ENCODE results near the gene EPHA5. TPM values are rescaled to one million over a fixed set of nuclear protein-coding genes. Genes with fewer than 3 reads are reported as not detected.

EPHA5 gene
- total RNA-seq, 1 donor from 2014 or later: 0.20 TPM

GRCh38 chr4:65670020-65670330, 314 bp downstream of the EPHA5 start:
- Histone ChIP-seq H3K9me3 (no peaks in the 10 kb centered on the region), H3K4me3 (peak overlapping the region; percentile 30), H3K36me3 (no peaks in the 10 kb centered on the region), H3K27ac (no peak overlapping the region), H3K4me1 (peaks cover 13% of the 10 kb centered on the region), H3K27me3 (peaks cover 67% of the 10 kb centered on the region)
- DNase-seq (no peak), ATAC-seq (no peak)
- intact Hi-C loops (cut with DNase I): no loop called here
- no peak for TF ChIP-seq CTCF (IDR thresholded peaks at IDR 0.05)

GRCh38 chr4:65669111-65670019, 924 bp downstream of the EPHA5 start:
- DNase-seq (peak; percentile 49), ATAC-seq (peak; percentile 29)
- H3K36me3 ChIP-seq: no peaks in the 10 kb centered on the region
- TF ChIP-seq CTCF (IDR thresholded peaks at IDR 0.05): no peak
- H3K27ac ChIP-seq: no peak overlapping the region
- H3K9me3 ChIP-seq: no peaks in the 10 kb centered on the region
- intact Hi-C loops (cut with DNase I): no loop called here
- H3K4me3 ChIP-seq: peak overlapping the region; percentile 30
- H3K27me3 ChIP-seq: peaks cover 73% of the 10 kb centered on the region
- peaks cover 13% of the 10 kb centered on the region for H3K4me1 ChIP-seq

- Histone ChIP-seq H3K9me3 (no peaks in the 10 kb centered on the region), H3K4me1 (peaks cover 13% of the 10 kb centered on the region), H3K27ac (no peak overlapping the region), H3K27me3 (peaks cover 82% of the 10 kb centered on the region), H3K36me3 (no peaks in the 10 kb centered on the region), H3K4me3 (peak overlapping the region; percentile 11)
- ATAC-seq: peak; percentile 6
- intact Hi-C loops (cut with DNase I): no loop called here
- no peak for TF ChIP-seq CTCF (IDR thresholded peaks at IDR 0.05)
- peak; percentile 50 for DNase-seq
These were observed 1.8 kb downstream of the EPHA5 start for GRCh38 chr4:65668201-65669089.

GRCh38 chr4:65667506-65668041, 2.7 kb downstream of the EPHA5 start:
- H3K4me1 ChIP-seq: peaks cover 13% of the 10 kb centered on the region
- no peaks in the 10 kb centered on the region for H3K9me3 ChIP-seq
- no peak for TF ChIP-seq CTCF (IDR thresholded peaks at IDR 0.05)
- no peak overlapping the region for H3K27ac ChIP-seq
- no peak overlapping the region for H3K4me3 ChIP-seq
- intact Hi-C loops (cut with DNase I): no loop called here
- DNase-seq (no peak), ATAC-seq (no peak)
- H3K27me3 ChIP-seq: peaks cover 86% of the 10 kb centered on the region
- no peaks in the 10 kb centered on the region for H3K36me3 ChIP-seq

- no peaks in the 10 kb centered on the region for H3K9me3 ChIP-seq
- intact Hi-C loops (cut with DNase I): no loop called here
- H3K36me3 ChIP-seq: no peaks in the 10 kb centered on the region
- peaks cover 76% of the 10 kb centered on the region for H3K27me3 ChIP-seq
- H3K4me3 ChIP-seq: no peak overlapping the region
- H3K4me1 ChIP-seq: peaks cover 13% of the 10 kb centered on the region
- H3K27ac ChIP-seq: no peak overlapping the region
- TF ChIP-seq CTCF (IDR thresholded peaks at IDR 0.05): no peak
- no peak for ATAC-seq
- DNase-seq: no peak
These were observed 4.3 kb downstream of the EPHA5 start for GRCh38 chr4:65665771-65666523.

Measured in upper lobe of right lung (tissue), 1 donor.